ENCODE results near the gene CFAP46. TPM values are rescaled to one million over a fixed set of nuclear protein-coding genes. Genes with fewer than 3 reads are reported as not detected.
"Not testable (repeated sequence)": the region's sequence is repeated elsewhere in the genome, so short reads cannot be mapped to it uniquely, and the experiment has no call there.

CFAP46 gene
- total RNA-seq, 4 donors from 2014 or later, result under 0.01 to 1.3 (median 0.28) TPM

GRCh38 chr10:132827861-132828539 lies 114.4 kb downstream of the CFAP46 start:
- H3K4me3 ChIP-seq, result no peak overlapping the region
- no peak for DNase-seq (ENCODE audit: extremely low spot score)
- TF ChIP-seq EP300 (IDR thresholded peaks at IDR 0.05) (no peak), CTCF (IDR thresholded peaks at IDR 0.05) (no peak), POLR2AphosphoS5 (IDR thresholded peaks at IDR 0.05) (no peak)
- H3K4me1 ChIP-seq, result no peaks in the 10 kb centered on the region
- intact Hi-C loops (cut with DNase I), result no loop called here
- no peaks in the 10 kb centered on the region for H3K36me3 ChIP-seq
- H3K27me3 ChIP-seq, result peaks cover 0 to 22% (median 0%) of the 10 kb centered on the region in 4 donors
- 92% methylated on average over 29 of the region's 29 CpGs for WGBS
- no peaks in the 10 kb centered on the region for H3K9me3 ChIP-seq
- no peak overlapping the region for H3K27ac ChIP-seq (replicated peaks in 1 of 4)

DNA sequence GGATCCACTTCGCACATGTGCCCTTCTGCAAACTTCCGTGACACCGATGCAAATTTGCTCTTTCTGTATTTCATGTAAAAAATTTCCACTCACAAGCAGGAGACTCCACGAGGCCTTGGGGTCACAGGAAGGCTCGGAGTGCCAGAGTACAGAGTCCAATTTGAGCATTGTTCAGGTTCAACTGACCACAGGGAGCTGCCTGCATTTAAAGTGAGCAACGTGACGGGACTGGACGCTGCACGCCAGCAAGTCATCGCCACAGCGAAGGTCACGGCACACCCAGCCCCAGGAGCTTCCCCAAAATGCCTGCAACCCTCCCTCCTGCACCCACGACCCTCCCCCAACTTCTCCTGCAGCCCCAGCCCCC lies 115.0 kb downstream of the CFAP46 start:
- H3K27me3 ChIP-seq, result peaks cover 0 to 16% (median 0%) of the 10 kb centered on the region in 4 donors
- no peak for TF ChIP-seq POLR2A (IDR thresholded peaks at IDR 0.05; ENCODE audit: low read depth)
- no peak for TF ChIP-seq POLR2AphosphoS5 (IDR thresholded peaks at IDR 0.05)
- no peak for TF ChIP-seq CTCF (IDR thresholded peaks at IDR 0.05)
- no peak for TF ChIP-seq EP300 (IDR thresholded peaks at IDR 0.05)
- DNase-seq (ENCODE audit: extremely low spot score), result no peak
- no peak overlapping the region for H3K27ac ChIP-seq (replicated peaks in 1 of 4)
- no peaks in the 10 kb centered on the region for H3K4me1 ChIP-seq
- WGBS, result 89% methylated on average over 13 of the region's 13 CpGs
- intact Hi-C loops (cut with DNase I), result no loop called here
- no peaks in the 10 kb centered on the region for H3K36me3 ChIP-seq
- no peaks in the 10 kb centered on the region for H3K9me3 ChIP-seq
- H3K4me3 ChIP-seq, result no peak overlapping the region

DNA sequence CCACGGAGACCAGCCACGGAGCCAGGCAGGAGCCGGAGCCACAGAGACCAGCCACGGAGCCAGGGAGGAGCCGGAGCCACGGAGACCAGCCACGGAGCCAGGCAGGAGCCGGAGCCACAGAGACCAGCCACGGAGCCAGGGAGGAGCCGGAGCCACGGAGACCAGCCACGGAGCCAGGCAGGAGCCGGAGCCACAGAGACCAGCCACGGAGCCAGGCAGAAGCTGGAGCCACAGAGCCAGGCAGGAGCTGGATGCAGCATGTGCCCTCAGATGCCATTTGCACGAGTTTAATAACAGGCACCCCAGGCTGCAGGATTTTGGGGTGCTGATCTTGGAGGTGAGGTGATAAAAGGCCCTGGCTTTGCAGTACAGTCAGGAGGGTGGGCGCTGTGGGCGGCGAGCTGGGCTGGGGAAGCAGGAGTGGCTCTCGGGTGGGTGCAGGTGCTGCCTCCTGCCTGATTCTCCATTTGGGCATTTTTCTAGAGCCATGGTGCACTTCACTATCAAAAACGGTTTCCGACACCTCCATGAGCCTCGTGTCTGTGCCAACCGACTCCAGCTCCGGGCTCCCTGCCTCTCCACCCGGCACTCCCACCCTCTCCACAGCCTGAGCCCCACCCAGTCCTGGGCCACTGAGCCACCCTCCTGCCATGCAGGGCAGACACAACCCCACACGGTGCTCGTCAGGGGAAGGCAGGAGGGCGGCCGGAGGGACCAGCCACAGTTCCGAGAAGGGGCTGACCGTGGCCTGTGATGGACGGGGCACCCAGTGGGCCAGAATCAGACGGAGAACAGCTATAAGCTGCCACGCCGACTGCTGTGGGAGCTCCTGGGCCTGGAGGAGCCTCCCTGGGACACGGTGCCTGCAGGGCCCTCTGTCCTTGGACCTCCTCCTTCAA lies 115.6 kb downstream of the CFAP46 start:
- Histone ChIP-seq H3K4me3 (no peak overlapping the region), H3K27me3 (peaks cover 0 to 11% (median 0%) of the 10 kb centered on the region in 4 donors), H3K27ac (replicated peaks in 1 of 4) (no peak overlapping the region), H3K36me3 (no peaks in the 10 kb centered on the region), H3K9me3 (no peaks in the 10 kb centered on the region), H3K4me1 (no peaks in the 10 kb centered on the region)
- TF ChIP-seq POLR2A (IDR thresholded peaks at IDR 0.05; ENCODE audit: low read depth) (no peak), EP300 (IDR thresholded peaks at IDR 0.05) (no peak), POLR2AphosphoS5 (IDR thresholded peaks at IDR 0.05) (no peak)
- WGBS, result 94% methylated on average over 22 of the region's 36 CpGs
- intact Hi-C loops (cut with DNase I), result no loop called here
- no peak for DNase-seq (ENCODE audit: extremely low spot score)

DNA sequence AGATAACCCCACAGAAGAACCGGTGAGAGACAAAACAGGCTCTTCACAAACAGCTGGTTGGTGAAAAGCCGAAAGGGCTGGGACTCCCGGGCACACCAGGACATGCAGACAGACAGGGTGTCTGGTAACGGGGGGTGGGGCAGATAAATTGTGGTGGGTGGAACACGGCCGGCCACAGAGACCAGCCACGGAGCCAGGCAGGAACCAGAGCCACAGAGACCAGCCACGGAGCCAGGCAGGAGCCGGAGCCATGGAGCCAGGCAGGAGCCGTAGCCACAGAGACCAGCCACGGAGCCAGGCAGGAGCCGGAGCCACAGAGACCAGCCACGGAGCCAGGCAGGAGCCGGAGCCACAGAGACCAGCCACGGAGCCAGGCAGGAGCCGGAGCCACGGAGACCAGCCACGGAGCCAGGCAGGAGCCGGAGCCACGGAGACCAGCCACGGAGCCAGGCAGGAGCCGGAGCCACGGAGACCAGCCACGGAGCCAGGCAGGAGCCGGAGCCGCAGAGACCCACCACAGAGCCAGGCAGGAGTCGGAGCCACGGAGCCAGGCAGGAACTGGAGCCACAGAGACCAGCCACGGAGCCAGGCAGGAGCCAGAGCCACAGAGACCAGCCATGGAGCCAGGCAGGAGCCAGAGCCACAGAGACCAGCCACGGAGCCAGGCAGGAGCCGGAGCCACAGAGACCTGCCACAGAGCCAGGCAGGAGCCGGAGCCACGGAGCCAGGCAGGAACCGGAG lies 116.4 kb downstream of the CFAP46 start:
- H3K4me1 ChIP-seq; H3K9me3 ChIP-seq; intact Hi-C loops (cut with DNase I); DNase-seq (ENCODE audit: extremely low spot score); H3K36me3 ChIP-seq; H3K4me3 ChIP-seq; H3K27ac ChIP-seq (replicated peaks in 1 of 4): not testable (repeated sequence)
- H3K27me3 ChIP-seq, result peaks cover 0 to 11% (median 0%) of the 10 kb centered on the region in 4 donors
- WGBS, result 92% methylated on average over 19 of the region's 34 CpGs

DNA sequence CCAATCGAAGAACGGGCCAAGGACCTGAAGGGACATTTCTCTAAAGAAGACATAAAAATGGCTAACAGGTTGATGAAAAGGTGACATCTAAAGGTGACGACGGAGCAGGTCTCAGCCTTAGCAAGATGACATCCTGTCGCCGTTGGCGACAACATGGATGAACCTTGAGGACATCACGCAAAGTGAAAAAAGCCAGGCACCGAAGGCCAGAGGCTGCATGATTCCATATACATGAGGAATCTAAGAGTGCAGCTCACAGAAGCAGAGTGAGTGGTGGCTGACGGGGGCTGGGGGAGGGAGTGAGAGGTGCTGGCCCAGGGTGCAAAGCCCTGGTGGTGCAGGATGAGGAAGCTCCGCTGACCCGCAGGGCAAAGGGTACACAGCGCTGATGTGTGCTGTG lies 122.3 kb downstream of the CFAP46 start:
- TF ChIP-seq POLR2AphosphoS5 (IDR thresholded peaks at IDR 0.05) (no peak), POLR2A (IDR thresholded peaks at IDR 0.05; ENCODE audit: low read depth) (no peak), EP300 (IDR thresholded peaks at IDR 0.05) (no peak), CTCF (IDR thresholded peaks at IDR 0.05) (no peak)
- Histone ChIP-seq H3K27me3 (peaks cover 0 to 45% (median 4%) of the 10 kb centered on the region in 4 donors), H3K4me3 (no peak overlapping the region), H3K36me3 (no peaks in the 10 kb centered on the region), H3K4me1 (no peaks in the 10 kb centered on the region), H3K27ac (replicated peaks in 1 of 4) (no peak overlapping the region), H3K9me3 (peaks cover 0 to 3% (median 0%) of the 10 kb centered on the region in 4 donors)
- intact Hi-C loops (cut with DNase I), result no loop called here
- no peak for DNase-seq (ENCODE audit: extremely low spot score)
- 97% methylated on average over 13 of the region's 13 CpGs for WGBS
